HG02759 (cell line): Measurements from ENCODE around the gene ITSN2.

ENCODE experiments used
- ATAC-seq: cut with Tn5 transposase; IDR thresholded peaks from one replicate; pipeline ENCODE4 v1.9.1; 2021; ENCODE audit warnings: mild to moderate bottlenecking, moderate library complexity; ENCODE audit not compliant: unreplicated experiment

Gene ITSN2

GRCh38 chr2:24337890-24338289 is 22.4 kb downstream of the ITSN2 start:
- ATAC-seq = no peak

GRCh38 chr2:24336811-24337210 is 23.5 kb downstream of the ITSN2 start:
- ATAC-seq = no peak

DNA sequence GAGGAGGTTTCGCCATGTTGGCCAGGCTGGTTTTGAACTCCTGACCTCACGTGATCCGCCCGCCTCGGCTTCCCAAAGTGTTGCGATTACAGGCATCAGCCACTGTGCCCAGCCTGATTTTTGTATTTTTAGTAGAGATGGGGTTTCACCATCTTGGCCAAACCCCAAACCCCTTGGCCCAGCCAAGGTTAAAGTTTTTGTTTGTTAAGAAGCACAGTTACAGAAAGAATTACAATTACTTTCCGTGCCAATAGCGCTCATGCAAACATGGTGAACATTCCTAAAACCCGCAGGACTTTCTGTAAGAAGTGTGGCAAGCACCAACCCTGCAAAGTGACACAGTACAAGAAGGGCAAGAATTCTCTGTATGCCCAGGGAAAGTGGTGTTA is 26.1 kb downstream of the ITSN2 start:
- no peak for ATAC-seq

GRCh38 chr2:24332791-24333540 is 27.4 kb downstream of the ITSN2 start:
- ATAC-seq = no peak

DNA sequence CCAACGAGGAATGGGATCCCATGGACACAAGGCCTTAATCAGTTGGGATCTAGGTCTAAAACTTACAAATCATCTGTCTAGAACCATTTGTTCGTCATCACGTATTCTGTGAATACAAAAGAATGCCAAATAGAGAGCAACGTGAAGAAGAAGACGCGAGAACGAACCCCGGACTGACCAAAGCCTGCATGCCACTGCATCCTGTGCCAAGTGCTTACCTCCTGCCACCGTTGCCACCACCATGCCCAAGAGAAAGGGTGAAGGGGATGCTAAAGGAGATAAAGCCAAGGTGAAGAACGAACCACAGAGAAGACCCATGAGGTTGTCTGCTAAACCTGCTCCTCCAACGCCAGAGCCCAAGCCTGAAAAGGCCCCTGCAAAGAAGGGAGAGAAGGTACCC is 30.2 kb downstream of the ITSN2 start:
- peak; percentile 28 for ATAC-seq

GRCh38 chr2:24329700-24330099 is 30.6 kb downstream of the ITSN2 start:
- peak; percentile 50 for ATAC-seq

DNA sequence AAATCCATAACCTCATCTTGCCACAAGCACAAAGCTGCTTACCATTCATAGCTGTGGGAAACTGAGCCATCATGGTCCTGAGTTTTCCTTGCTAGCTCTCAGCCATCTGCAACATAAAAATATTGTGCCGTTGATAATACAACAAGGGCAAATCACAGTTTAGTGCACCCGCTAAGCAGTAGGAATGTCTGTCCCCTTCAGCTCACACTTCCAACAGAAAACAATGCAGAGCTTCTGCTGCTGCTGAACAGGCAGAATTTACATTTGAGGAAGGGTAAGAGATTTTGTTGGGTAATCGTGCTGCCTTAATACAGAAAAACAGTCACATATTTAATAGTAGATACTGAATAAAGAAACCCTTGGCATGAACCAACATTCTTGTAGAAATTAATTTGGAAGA is 32.3 kb downstream of the ITSN2 start:
- ATAC-seq = no peak

GRCh38 chr2:24317491-24317920 is 42.8 kb downstream of the ITSN2 start:
- no peak for ATAC-seq

GRCh38 chr2:24315669-24316068 is 44.7 kb downstream of the ITSN2 start:
- peak; percentile 77 for ATAC-seq

- ATAC-seq = no peak
Observed at GRCh38 chr2:24313744-24314632, 46.3 kb downstream of the ITSN2 start.

DNA sequence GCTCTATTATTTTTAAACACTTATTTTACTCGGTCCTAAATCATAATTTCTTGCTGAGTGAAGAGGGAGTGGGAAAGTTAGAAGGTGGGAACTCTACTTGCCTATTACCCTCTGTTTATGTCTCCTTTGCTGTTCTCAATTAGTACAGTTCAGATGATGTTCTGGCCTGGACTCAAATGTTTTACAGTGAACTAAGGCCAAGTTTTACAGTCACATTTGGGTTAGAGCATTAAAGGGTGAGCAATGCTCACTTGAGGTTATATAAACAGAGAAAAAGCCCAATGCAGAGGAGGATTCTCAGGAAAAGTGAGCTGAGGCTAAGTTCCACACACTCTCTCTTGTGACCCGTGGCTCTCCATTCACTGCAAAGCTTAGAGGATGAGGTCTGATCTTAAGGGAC is 52.4 kb downstream of the ITSN2 start:
- no peak for ATAC-seq

DNA sequence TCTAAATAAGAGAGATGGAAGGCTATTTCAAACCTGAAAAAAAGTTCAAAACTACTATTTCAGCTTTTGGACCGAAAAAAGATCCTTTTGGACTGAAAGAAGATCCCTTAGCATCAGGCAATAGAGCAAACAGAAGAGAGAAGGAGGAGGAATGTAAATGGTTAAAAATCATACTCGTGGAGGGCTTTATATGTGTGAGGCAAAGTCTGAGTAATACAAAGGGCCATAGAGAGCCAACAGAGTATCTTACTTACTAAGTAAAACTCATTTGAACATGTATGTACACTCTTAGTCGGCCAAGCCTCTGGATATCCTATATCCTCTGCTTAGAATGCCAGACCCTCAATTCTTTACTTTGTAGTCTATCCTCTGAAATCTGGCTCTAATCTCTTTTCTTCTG is 55.7 kb downstream of the ITSN2 start:
- no peak for ATAC-seq

DNA sequence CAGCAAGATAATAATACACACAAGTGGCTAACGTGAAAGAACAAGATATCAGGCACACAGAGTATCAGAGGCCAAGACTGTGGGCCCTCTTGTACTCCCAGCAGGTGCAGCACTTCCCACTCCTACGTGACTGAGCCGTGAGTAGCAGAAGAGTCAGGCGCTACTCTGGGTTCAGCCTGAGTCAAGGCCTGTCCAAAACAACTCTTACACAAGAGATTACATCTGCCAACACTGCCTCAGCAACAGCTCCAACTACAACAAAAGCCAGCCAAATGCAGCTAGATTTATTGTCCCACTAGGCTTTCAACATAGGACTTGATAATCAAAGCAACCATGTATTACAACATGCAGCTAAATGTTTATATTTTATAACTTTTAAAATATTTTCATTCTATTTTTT is 56.2 kb downstream of the ITSN2 start:
- ATAC-seq = no peak

DNA sequence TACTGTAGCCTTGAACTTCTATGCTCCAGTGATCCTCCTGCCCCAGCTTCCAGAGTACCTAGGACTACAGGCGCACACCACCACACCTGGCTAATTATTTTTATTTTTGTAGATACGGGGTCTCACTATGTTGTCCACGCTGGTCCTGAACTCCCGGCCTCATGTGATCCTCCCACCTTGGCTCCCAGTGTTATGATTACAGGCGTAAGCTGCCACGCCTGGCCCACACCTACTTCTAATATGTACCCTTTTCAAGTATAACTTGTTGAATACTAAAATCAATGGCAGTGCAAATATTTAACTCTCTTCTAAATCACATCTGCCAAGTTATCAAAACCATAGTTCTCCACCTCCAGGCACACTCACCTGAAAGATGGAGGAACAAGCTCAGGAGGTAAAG is 58.7 kb downstream of the ITSN2 start:
- no peak for ATAC-seq

DNA sequence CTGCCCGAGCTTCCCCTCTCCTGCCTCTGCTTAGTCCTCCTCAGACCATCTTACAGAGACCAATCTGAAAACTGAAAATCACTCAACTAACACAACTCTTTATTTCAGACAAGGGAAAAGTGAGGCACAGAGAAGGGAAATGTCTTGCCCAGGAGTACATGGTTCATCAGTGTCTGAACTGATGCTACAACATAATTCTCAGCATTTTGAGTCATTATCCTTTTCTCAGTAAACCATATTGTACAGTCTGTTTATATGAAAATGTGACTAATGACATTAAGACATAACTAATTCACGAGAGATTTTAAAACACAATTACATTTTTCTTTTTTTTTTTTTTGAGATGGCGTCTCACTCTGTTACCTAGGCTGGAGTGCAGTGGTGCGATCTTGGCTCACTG is 62.7 kb downstream of the ITSN2 start:
- ATAC-seq = no peak

- ATAC-seq = no peak
Observed at GRCh38 chr2:24287171-24287570, 73.2 kb downstream of the ITSN2 start.

DNA sequence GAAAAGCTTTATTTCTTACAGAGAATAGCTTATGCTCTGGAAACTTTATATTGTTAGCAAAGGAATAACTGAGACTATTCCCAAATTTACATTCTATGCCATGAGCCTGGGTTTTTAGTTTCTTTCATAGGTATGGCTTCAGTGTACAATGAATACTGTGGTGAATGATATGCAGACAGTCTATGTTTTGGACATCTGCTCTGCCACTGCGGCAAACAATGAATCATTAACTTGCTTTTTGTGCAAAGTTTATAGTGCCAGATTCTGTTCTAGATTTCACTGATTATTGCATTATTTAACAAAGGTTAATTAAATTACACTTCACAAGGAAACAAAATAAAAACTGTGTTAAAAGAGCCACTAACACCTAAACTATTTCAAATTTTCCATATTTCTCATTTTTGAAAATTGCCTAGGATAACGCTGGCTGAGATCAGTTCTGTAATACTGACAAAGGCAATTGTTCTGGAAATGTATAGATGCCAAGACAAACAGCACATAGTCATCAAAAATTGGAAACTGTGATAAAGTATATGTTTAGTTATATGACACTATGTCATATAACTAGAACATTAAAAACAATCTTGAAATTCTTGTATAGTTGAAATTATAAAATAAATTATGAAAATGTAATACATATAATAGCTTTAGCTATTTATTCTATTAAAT is 74.7 kb downstream of the ITSN2 start:
- no peak for ATAC-seq

GRCh38 chr2:24280645-24281044 is 79.7 kb downstream of the ITSN2 start:
- no peak for ATAC-seq

- ATAC-seq = no peak
Observed at GRCh38 chr2:24280161-24280560, 80.2 kb downstream of the ITSN2 start.

DNA sequence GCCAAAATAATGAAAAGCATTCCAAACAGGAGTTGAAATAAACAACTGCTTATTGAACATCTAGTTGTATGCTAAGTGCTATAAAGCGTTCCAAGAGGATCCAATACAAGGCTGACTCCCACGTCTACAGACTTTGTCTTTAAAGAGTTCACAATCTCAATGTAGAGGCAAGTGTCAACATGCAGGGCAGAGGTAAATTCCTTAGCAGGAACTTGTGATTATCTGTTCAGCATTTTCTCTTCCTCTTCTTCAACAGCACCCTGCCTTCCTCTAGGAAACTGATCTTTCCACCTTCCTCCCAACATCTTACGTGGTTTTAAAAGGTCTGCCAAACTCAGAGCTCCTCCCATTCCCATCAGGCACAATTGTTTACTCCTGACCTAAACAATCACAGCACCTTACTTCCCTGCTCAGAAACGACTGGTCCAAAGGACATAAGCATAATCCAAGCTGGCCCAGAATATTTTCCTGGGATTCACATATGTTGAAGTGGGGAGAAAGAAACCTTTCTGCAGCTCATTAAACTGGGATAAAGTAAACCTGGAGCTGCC is 83.9 kb downstream of the ITSN2 start:
- no peak for ATAC-seq

- no peak for ATAC-seq
Observed at GRCh38 chr2:24274809-24275208, 85.5 kb downstream of the ITSN2 start.
